Hepatocyte (in vitro differentiated cells): ENCODE results near the gene GLRA1. TPM values are rescaled to one million over a fixed set of nuclear protein-coding genes. Genes with fewer than 3 reads are reported as not detected.

Source experiments
- DNase-seq: peaks from one replicate; pipeline ENCODE4 v3.0.0-alpha.2; 2016; ENCODE audit warnings: low spot score
- H2AFZ ChIP-seq: fragments of 200-600 bp; sonication (generic); 2 replicates; pipeline ENCODE4 v1.6.0; 2016; ENCODE audit warnings: antibody characterized with exemption, mild to moderate bottlenecking
- H3K27ac ChIP-seq: fragments of 200-600 bp; sonication (generic); 2 replicates; pipeline ENCODE4 v1.5.1; 2016; ENCODE audit warnings: mild to moderate bottlenecking
- H3K27me3 ChIP-seq: fragments of 200-600 bp; sonication (generic); 2 replicates; pipeline ENCODE4 v1.6.1; 2016
- H3K36me3 ChIP-seq: fragments of 200-600 bp; sonication (generic); replicated peaks from 2 replicates; pipeline ENCODE4 v1.5.1; 2016; ENCODE audit warnings: low read depth; ENCODE audit not compliant: insufficient read depth
- H3K4me1 ChIP-seq: fragments of 200-600 bp; sonication (generic); 2 replicates; pipeline ENCODE4 v1.5.1; 2016; ENCODE audit warnings: mild to moderate bottlenecking, moderate library complexity; ENCODE audit not compliant: insufficient read depth
- H3K4me2 ChIP-seq: fragments of 200-600 bp; sonication (generic); 2 replicates; pipeline ENCODE4 v1.6.0; 2016
- H3K4me3 ChIP-seq: fragments of 200-600 bp; sonication (generic); 2 replicates; pipeline ENCODE4 v1.5.1; 2016; ENCODE audit warnings: mild to moderate bottlenecking
- H3K79me2 ChIP-seq: fragments of 200-600 bp; sonication (generic); 2 replicates; pipeline ENCODE4 v1.6.0; 2017; ENCODE audit warnings: mild to moderate bottlenecking
- H3K9me2 ChIP-seq: fragments of 200-600 bp; sonication (generic); replicated peaks from 2 replicates; pipeline ENCODE4 v1.6.0; 2017; ENCODE audit warnings: mild to moderate bottlenecking; ENCODE audit not compliant: insufficient read depth
- H3K9me3 ChIP-seq: fragments of 200-600 bp; sonication (generic); 2 replicates; pipeline ENCODE4 v1.5.1; 2016; ENCODE audit warnings: low read depth, mild to moderate bottlenecking
- H4K20me1 ChIP-seq: fragments of 200-600 bp; sonication (generic); 2 replicates; pipeline ENCODE4 v1.6.0; 2016; ENCODE audit warnings: mild to moderate bottlenecking; ENCODE audit not compliant: insufficient read depth, poor library complexity, severe bottlenecking
- CTCF ChIP-seq: fragments of 200-600 bp; sonication (generic); IDR thresholded peaks from 2 replicates; pipeline ENCODE4 v1.5.1; 2016; ENCODE audit warnings: antibody characterized with exemption, mild to moderate bottlenecking; ENCODE audit not compliant: poor library complexity
- EZH2 ChIP-seq: fragments of 200-600 bp; sonication (generic); IDR thresholded peaks from 2 replicates; pipeline ENCODE4 v1.6.1; 2016; ENCODE audit warnings: antibody characterized with exemption, mild to moderate bottlenecking, borderline replicate concordance
- EZH2phosphoT487 ChIP-seq: fragments of 200-600 bp; sonication (generic); IDR thresholded peaks from one replicate; pipeline ENCODE4 v1.6.1; 2018; ENCODE audit warnings: antibody characterized with exemption, mild to moderate bottlenecking, low read depth, moderate library complexity; ENCODE audit not compliant: unreplicated experiment, severe bottlenecking
- WGBS: methylation state at CpG from one replicate; pipeline ENCODE4 v1.1.6; 2016; ENCODE audit warnings: low lambda C conversion rate; ENCODE audit errors: missing lambda C conversion rate; 5-methylcytosine and 5-hydroxymethylcytosine counted together
- polyA plus RNA-seq: library from polyadenylated mRNA; unstranded; fragments of >200 nt; fragmentation: Nextera tagmentation; extraction: Ambion mirVana; gene quantifications from 2 replicates; pipeline ENCODE4 v1.2.1, GENCODE V29; 2016
- total RNA-seq: library from RNA; depleted of rRNA; stranded (reverse); fragments of >200 nt; gene quantifications from 2 replicates; pipeline ENCODE4 v1.2.3, GENCODE V29; 2014

The GLRA1 gene
- total and polyA plus RNA-seq, 2 experiments from 2014 or later, result not detected

- Histone ChIP-seq H3K27ac (no peak overlapping the region), H3K9me3 (no peaks in the 10 kb centered on the region), H3K4me3 (no peak overlapping the region), H3K27me3 (no peaks in the 10 kb centered on the region), H2AFZ (peak overlapping the region; percentile 24), H3K4me1 (no peaks in the 10 kb centered on the region), H3K79me2 (no peaks in the 10 kb centered on the region), H3K9me2 (no peaks in the 10 kb centered on the region), H3K4me2 (no peak overlapping the region), H4K20me1 (no peaks in the 10 kb centered on the region), H3K36me3 (no peaks in the 10 kb centered on the region)
- DNase-seq, result no peak
- TF ChIP-seq EZH2, result no peak
- no peak for TF ChIP-seq CTCF
- no peak for TF ChIP-seq EZH2phosphoT487
- 81% methylated on average over 5 of the region's 5 CpGs for WGBS
Measured at GRCh38 chr5:151949701-151950308, 25.2 kb upstream of the GLRA1 start.

- DNase-seq, result no peak
- Histone ChIP-seq H3K79me2 (no peaks in the 10 kb centered on the region), H3K36me3 (no peaks in the 10 kb centered on the region), H3K9me2 (no peaks in the 10 kb centered on the region), H4K20me1 (no peaks in the 10 kb centered on the region), H3K4me2 (no peak overlapping the region), H3K4me3 (no peak overlapping the region), H3K27ac (no peak overlapping the region), H3K4me1 (no peaks in the 10 kb centered on the region), H3K9me3 (no peaks in the 10 kb centered on the region), H3K27me3 (no peaks in the 10 kb centered on the region), H2AFZ (peak overlapping the region; percentile 24)
- no peak for TF ChIP-seq EZH2phosphoT487
- no peak for TF ChIP-seq CTCF
- no peak for TF ChIP-seq EZH2
- 56% methylated on average over 3 of the region's 3 CpGs for WGBS
Measured at GRCh38 chr5:151949113-151949512, 24.5 kb upstream of the GLRA1 start.

- no peak overlapping the region for H2AFZ ChIP-seq
- no peaks in the 10 kb centered on the region for H3K36me3 ChIP-seq
- DNase-seq, result no peak
Measured at GRCh38 chr5:151947931-151948608, 23.4 kb upstream of the GLRA1 start.

More at GRCh38 chr5:151947931-151948608, 23.4 kb upstream of the GLRA1 start:
- no peaks in the 10 kb centered on the region for H3K27me3 ChIP-seq
- no peak overlapping the region for H3K27ac ChIP-seq
- no peaks in the 10 kb centered on the region for H3K9me2 ChIP-seq
- H4K20me1 ChIP-seq, result no peaks in the 10 kb centered on the region
- H3K4me1 ChIP-seq, result no peaks in the 10 kb centered on the region
- no peaks in the 10 kb centered on the region for H3K9me3 ChIP-seq
- TF ChIP-seq CTCF, result no peak
- no peak for TF ChIP-seq EZH2
- no peak for TF ChIP-seq EZH2phosphoT487
- no peak overlapping the region for H3K4me2 ChIP-seq
- H3K79me2 ChIP-seq, result no peaks in the 10 kb centered on the region
- no peak overlapping the region for H3K4me3 ChIP-seq
- WGBS, result 77% methylated on average over 5 of the region's 5 CpGs
